Measurements from ENCODE around the gene DDX1.

- TF ChIP-seq CTCF (IDR thresholded peaks at IDR 0.05) (no peak), POLR2AphosphoS5 (IDR thresholded peaks at IDR 0.05) (no peak)
These were observed 34.5 kb downstream of the DDX1 start for GRCh38 chr2:15626126-15626525.
